Epithelial cell of prostate (primary cell): ENCODE results near the gene RPS6KB2.
"Not testable (repeated sequence)": the region's sequence is repeated elsewhere in the genome, so short reads cannot be mapped to it uniquely, and the experiment has no call there.

Experiments used
- DNase-seq: peaks from one replicate; pipeline ENCODE4 v3.0.0-alpha.2; 2011; ENCODE audit warnings: low read depth, low spot score
- H3K27ac ChIP-seq: fragments of 450-650 bp; 2 replicates; pipeline ENCODE4 v1.5.1; 2017; ENCODE audit warnings: mild to moderate bottlenecking

The RPS6KB2 gene

DNA sequence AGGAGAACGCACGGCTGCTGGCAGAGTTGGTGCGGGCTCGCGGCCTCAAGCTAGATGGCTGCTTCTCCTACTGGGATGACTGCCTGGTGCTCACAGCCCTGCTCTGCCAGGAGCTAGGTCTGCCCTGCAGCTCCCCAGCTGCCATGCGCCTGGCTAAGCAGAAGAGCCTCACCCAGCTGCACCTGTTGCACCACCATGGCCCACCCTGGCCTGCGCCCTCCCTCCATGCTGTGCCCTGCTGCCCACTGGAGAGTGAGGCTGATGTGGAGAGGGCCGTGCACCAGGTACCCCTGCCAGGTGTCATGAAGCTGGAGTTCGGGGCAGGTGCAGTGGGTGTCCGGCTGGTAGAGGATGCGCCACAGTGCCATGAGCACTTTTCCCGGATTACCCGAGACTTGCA, 4.8 kb upstream of the RPS6KB2 start:
- DNase-seq = no peak
- no peak overlapping the region for H3K27ac ChIP-seq

- no peak for DNase-seq
- H3K27ac ChIP-seq = no peak overlapping the region
Observed at GRCh38 chr11:67423891-67424613, 4.2 kb upstream of the RPS6KB2 start.

DNA sequence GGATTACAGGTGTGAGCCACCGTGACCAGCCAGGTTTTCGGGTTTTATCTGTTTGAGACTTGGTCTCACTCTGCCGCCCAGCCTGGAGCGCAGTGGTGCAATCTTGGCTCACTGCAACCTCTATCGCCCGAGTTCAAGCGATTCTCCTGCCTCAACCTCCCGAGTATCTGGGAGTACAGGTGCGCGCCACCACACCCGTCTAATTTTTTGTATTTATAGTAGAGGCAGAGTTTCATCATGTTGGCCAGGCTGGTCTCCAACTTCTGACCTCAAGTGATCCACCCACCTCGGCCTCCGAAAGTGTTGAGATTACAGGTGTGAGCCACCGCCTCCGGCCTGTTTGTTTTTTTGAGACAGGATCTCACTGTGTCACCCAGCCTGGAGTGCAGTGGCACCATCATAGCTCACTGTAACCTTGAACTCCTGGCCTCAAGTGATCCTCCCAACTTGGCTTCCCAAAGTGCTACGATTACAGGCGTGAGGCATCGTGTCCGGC, 882 bp upstream of the RPS6KB2 start:
- DNase-seq = not testable (repeated sequence)
- peak overlapping the region; percentile 58 for H3K27ac ChIP-seq

DNA sequence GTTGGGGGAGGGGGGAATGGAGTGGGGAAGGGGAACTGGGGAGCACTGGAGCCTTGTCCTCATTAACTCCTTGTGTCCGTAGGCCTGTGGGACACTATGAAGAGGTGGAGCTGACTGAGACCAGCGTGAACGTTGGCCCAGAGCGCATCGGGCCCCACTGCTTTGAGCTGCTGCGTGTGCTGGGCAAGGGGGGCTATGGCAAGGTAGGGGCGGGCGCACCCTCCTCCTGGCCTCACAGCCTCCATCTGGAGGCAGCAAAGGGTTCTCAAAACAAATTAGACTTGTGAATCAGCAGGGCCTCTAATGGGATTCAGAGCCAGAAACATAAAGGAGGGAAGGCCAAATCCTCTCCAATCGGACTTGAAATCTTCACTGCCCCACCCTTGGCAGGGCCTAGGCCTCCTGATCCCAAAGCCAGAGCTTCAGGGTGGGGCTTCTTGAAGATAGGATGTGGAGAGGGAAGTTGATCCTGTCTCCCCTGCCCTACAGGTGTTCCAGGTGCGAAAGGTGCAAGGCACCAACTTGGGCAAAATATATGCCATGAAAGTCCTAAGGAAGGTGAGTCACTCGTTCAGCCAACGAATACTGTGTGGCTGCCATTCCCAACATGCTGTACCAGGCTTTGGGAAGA, 859 bp downstream of the RPS6KB2 start:
- no peak for DNase-seq
- peak overlapping the region; percentile 58 for H3K27ac ChIP-seq

GRCh38 chr11:67429722-67430121, 1.4 kb downstream of the RPS6KB2 start:
- H3K27ac ChIP-seq = peak overlapping the region; percentile 58
- DNase-seq = no peak

DNA sequence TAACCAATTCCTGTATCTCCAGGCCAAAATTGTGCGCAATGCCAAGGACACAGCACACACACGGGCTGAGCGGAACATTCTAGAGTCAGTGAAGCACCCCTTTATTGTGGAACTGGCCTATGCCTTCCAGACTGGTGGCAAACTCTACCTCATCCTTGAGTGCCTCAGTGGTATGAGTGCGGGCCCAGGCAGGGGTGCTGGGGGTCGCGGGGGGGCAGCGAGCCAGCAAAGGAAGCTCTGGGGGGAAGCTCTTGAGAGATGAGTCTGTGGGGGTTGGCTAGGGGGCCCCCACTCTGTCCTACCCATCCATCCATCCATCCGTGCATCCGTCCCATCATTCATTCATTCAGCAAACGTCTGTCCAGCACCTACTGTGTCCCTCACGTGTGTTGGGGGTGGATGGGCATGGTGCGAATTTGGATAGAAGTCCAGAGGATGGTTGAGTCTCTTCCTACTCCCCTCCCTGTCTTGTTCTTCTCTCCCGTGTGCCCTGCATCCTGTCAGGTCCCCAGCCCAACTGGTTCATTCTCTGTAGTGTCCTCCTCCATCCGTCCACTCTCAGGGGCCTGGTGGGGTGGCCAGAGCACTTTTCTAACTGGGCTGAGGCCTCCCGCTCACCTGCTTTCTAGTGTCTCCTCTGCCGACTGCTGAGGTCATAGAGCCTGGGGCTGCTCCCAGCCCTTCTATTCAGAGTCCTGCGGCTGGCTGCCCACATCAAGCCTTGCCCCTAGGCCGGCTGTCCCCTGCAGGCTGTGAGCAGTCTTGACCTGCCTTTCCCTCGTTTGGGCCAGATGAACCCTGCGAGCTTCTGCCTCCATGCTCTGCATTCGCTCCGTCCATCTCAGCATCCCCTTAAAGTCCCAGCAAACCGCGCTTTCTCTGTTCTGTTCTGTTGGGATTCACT, 3.3 kb downstream of the RPS6KB2 start:
- no peak for DNase-seq
- no peak overlapping the region for H3K27ac ChIP-seq

GRCh38 chr11:67432655-67433349, 4.5 kb downstream of the RPS6KB2 start:
- no peak for DNase-seq
- no peak overlapping the region for H3K27ac ChIP-seq

DNA sequence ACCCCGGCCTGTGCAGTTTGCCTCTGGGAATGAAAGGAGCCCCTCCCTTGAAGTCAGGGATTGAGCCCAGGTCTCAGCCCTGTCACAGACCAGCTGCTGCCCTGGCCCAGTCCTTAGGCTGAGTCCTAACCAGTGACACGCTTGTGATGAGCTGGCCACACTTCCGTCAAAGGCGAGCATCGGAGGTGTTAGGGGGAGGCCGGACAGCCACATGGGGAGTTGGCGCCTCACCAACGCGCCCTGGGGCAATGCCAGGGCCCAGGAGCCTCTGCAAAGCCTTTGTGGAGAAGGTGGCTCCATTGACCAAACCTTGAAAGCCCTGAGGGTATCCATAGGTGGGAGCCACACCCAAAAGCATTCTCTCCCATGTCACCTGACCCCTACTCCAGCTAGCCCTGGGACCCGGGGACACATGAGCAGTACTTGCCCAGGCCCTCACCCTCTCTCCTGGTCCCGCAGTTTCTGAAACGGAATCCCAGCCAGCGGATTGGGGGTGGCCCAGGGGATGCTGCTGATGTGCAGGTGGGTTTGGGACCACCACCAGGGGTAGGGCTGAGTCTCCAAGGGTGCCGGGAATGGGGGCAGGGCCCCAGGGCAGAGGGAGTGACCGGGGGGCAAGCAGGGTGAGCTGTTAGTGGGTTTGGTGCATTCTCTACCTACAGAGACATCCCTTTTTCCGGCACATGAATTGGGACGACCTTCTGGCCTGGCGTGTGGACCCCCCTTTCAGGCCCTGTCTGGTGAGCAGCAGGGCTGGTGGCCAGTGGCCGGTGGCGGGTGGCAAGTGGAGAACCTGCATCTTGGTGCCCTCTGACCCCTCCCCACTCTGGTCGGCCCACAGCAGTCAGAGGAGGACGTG, 5.5 kb downstream of the RPS6KB2 start:
- H3K27ac ChIP-seq = no peak overlapping the region
- DNase-seq = no peak

- no peak overlapping the region for H3K27ac ChIP-seq
- no peak for DNase-seq
Observed at GRCh38 chr11:67434395-67434881, 6.1 kb downstream of the RPS6KB2 start.

DNA sequence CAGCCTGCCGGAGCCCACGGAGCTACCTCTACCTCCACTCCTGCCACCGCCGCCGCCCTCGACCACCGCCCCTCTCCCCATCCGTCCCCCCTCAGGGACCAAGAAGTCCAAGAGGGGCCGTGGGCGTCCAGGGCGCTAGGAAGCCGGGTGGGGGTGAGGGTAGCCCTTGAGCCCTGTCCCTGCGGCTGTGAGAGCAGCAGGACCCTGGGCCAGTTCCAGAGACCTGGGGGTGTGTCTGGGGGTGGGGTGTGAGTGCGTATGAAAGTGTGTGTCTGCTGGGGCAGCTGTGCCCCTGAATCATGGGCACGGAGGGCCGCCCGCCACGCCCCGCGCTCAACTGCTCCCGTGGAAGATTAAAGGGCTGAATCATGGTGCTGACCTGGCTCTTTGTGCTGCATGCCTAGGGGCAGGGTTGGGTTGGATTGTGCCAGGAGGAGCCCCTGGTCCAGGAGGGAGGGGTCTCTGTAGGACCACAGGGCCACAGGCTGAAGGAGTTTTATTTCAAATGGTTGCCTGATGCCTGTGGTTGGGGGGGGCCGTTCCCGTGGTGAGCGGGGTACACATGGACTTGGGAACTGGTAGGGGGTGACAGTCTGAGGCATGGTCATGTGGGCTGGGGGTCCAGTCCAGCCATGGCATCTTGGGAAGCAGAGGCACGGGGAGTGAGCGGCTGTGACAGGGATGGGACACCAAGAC, 6.9 kb downstream of the RPS6KB2 start:
- no peak overlapping the region for H3K27ac ChIP-seq
- DNase-seq = no peak

DNA sequence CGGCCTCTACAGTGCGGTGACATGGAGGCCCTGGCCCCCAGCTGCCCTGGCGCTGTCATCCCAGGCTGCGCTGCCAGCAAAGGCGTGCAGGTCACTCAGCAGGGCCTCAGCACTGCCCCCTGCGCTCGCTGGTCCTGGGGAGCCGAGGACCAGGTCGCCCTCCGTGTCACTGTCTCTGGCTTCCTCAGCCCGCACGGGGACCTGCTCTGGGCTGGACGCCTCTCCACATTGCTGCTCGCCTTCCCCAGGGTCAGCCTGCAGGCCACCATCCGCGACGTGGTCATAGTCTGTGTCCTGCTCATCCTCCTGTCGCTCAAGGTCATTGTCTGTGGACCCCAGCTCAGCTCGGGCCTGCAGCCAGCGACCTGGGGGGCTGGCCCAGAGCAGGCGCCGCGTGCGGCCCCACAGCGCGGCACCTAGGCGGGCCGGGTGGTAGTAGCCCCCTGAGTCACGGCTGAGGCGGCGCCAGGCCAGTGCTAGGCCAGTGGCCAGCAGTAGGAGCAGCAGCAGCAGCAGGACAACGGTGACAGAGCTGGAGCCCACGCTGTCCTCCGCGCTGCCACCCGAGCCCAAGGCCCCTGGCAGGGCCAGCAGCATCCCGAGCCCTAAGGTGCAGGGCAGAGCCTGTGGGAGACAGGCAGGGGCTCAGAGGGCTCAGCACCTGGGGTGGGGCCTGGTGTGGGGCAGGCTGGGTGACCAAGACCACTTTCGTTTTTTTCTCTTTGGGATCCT, 7.6 kb downstream of the RPS6KB2 start:
- H3K27ac ChIP-seq = no peak overlapping the region
- DNase-seq = no peak

- DNase-seq = no peak
- no peak overlapping the region for H3K27ac ChIP-seq
Observed at GRCh38 chr11:67436459-67437081, 8.3 kb downstream of the RPS6KB2 start.

GRCh38 chr11:67437082-67437808, 9.0 kb downstream of the RPS6KB2 start, which contains the start of gene PTPRCAP:
Gene PTPRCAP (minus strand): TSS chr11:67437682. CDS start chr11:67437619, 63 bp downstream.
- H3K27ac ChIP-seq = no peak within 1 kb of the TSS
- DNase-seq = no peak

DNA sequence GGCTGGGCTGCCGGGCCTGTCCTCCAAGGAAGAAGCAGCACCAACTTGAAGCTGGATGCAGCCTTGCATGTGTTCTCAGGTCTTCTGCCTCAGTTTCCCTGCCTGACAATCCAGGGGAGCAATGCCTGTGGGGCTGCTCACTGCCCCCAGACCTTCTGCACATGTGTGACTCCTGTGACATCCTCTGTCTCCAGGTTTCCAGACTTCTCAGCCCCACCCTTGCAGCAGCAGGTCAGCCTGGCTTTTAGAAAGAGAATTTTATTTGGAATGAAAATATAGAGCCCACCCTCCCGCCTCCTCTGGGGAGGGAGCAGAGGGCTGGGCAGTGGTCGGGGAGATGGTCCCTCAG, 9.5 kb downstream of the RPS6KB2 start:
- no peak for DNase-seq
- no peak overlapping the region for H3K27ac ChIP-seq

DNA sequence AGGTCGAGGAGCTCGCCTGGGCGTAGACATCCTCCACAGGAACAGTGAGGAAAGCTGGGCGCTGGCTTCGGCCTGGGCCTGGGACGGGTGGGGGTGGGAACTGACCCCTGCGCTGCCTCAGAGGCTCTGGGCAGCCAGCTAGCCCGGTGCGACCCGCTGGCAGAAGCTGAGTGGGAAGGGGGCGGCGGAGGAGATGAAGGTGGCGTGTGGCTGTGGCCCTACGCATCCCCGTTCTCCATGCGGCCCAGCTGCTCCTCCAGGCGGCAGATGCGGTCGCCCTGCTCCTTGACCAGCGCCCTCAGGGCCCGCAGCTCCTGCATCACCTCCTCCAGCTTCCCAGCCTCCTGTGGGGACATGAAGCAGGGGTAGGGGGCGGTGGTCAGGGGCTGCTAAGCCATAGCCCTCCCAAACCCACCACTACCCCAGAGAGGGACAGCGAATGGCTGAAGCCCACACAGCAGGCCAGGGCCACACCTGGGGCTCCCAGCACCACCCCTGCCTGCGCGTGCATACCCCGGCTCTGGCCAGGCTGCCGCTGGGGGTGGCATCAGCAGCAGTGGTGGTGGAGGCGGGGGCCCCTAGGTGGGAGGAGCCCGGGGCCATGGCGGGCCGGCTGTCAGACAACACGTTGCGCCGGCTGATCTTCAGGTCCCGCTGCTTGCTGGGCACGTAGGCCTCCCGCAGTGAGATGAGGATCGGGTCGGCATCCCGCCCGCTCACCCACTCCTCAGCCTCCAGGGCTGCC, 10.0 kb downstream of the RPS6KB2 start:
- DNase-seq = no peak
- no peak overlapping the region for H3K27ac ChIP-seq
